WERI-Rb-1 (cell line): ENCODE results near the gene ULK2.

Source experiments
- DNase-seq: peaks from one replicate; pipeline ENCODE4 v3.0.0-alpha.2; 2020
- H3K27ac ChIP-seq: fragments of 250-450 bp; sonication (Bioruptor Pico); 2 replicates; pipeline ENCODE4 v1.5.1; 2020; ENCODE audit warnings: mild to moderate bottlenecking, moderate library complexity
- H3K27me3 ChIP-seq: fragments of 250-450 bp; sonication (Bioruptor Pico); 2 replicates; pipeline ENCODE4 v1.5.1; 2021; ENCODE audit warnings: mild to moderate bottlenecking, low read depth, moderate library complexity; ENCODE audit not compliant: insufficient read depth, severe bottlenecking
- H3K36me3 ChIP-seq: fragments of 250-450 bp; sonication (Bioruptor Pico); 2 replicates; pipeline ENCODE4 v1.5.1; 2020; ENCODE audit warnings: mild to moderate bottlenecking, moderate library complexity
- H3K4me3 ChIP-seq: 2 replicates; pipeline ENCODE4 v1.5.1; 2011; ENCODE audit warnings: low read depth, mild to moderate bottlenecking, control low read depth, low read length
- H3K9me3 ChIP-seq: fragments of 250-450 bp; sonication (Bioruptor Pico); 2 replicates; pipeline ENCODE4 v1.5.1; 2021; ENCODE audit warnings: mild to moderate bottlenecking, moderate library complexity; ENCODE audit not compliant: severe bottlenecking
- TF ChIP-seq, protein P1 (sequence below): IDR thresholded peaks from 2 replicates; pipeline ENCODE4 v1.5.1; 2011; ENCODE audit warnings: low read depth, mild to moderate bottlenecking, control low read depth, inconsistent platforms, low read length

The ULK2 gene

DNA sequence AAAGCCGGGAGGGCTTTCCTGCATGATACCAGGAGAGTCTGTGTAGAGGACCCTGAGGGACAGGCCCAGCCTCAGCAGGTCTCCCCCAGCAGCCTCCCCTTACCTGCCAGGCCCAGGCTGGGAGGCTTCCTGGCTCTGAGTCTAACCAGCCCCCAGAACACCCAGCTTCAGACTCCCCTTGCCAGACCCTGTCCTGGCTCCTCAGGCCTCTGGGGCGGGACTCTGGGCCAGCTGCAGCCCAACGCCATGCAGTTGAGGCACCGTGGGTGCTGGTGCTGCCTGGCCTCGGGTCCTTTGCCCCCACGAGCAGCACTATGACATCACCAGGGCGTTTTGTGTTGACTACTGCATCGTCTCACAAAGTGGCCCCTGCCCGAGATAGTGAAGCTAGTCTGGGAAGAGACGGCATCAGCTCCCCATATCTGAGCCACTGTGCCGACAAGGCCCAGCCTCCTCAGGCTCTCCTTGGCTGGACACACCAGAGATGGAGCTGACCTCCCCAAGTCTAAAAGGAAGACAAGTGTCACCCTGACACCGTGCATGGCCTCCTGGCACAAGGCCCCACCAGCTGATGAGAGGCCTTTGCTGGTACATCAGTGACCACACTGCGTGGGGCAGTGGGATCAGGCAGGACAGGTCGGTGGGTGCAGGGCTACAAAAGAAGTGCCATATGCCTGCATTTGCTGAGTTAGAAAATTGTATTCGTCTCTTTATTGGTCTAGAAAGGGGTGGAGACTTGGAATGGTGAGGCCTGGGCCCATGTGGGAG is 130.2 kb downstream of the ULK2 start:
- DNase-seq: no peak
- no peaks in the 10 kb centered on the region for H3K27me3 ChIP-seq
- H3K9me3 ChIP-seq: no peaks in the 10 kb centered on the region
- no peaks in the 10 kb centered on the region for H3K36me3 ChIP-seq
- TF ChIP-seq, protein P1, sequence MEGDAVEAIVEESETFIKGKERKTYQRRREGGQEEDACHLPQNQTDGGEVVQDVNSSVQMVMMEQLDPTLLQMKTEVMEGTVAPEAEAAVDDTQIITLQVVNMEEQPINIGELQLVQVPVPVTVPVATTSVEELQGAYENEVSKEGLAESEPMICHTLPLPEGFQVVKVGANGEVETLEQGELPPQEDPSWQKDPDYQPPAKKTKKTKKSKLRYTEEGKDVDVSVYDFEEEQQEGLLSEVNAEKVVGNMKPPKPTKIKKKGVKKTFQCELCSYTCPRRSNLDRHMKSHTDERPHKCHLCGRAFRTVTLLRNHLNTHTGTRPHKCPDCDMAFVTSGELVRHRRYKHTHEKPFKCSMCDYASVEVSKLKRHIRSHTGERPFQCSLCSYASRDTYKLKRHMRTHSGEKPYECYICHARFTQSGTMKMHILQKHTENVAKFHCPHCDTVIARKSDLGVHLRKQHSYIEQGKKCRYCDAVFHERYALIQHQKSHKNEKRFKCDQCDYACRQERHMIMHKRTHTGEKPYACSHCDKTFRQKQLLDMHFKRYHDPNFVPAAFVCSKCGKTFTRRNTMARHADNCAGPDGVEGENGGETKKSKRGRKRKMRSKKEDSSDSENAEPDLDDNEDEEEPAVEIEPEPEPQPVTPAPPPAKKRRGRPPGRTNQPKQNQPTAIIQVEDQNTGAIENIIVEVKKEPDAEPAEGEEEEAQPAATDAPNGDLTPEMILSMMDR: no peak
- no peak overlapping the region for H3K4me3 ChIP-seq
- H3K27ac ChIP-seq: no peak overlapping the region

- H3K36me3 ChIP-seq: no peaks in the 10 kb centered on the region
- no peaks in the 10 kb centered on the region for H3K27me3 ChIP-seq
- TF ChIP-seq, protein P1: no peak
- H3K4me3 ChIP-seq: no peak overlapping the region
- no peak for DNase-seq
- H3K27ac ChIP-seq: no peak overlapping the region
- no peaks in the 10 kb centered on the region for H3K9me3 ChIP-seq
Measured at GRCh38 chr17:19736071-19736470, 131.7 kb downstream of the ULK2 start.

GRCh38 chr17:19733953-19734526 is 133.7 kb downstream of the ULK2 start:
- Histone ChIP-seq H3K4me3 (no peak overlapping the region), H3K27me3 (no peaks in the 10 kb centered on the region), H3K9me3 (no peaks in the 10 kb centered on the region), H3K27ac (no peak overlapping the region), H3K36me3 (no peaks in the 10 kb centered on the region)
- DNase-seq: no peak
- TF ChIP-seq, protein P1: no peak

- TF ChIP-seq, protein P1: no peak
- H3K27me3 ChIP-seq: no peaks in the 10 kb centered on the region
- no peak for DNase-seq
- H3K36me3 ChIP-seq: no peaks in the 10 kb centered on the region
- H3K4me3 ChIP-seq: no peak overlapping the region
- no peaks in the 10 kb centered on the region for H3K9me3 ChIP-seq
- H3K27ac ChIP-seq: no peak overlapping the region
Measured at GRCh38 chr17:19731626-19732025, 136.1 kb downstream of the ULK2 start.

DNA sequence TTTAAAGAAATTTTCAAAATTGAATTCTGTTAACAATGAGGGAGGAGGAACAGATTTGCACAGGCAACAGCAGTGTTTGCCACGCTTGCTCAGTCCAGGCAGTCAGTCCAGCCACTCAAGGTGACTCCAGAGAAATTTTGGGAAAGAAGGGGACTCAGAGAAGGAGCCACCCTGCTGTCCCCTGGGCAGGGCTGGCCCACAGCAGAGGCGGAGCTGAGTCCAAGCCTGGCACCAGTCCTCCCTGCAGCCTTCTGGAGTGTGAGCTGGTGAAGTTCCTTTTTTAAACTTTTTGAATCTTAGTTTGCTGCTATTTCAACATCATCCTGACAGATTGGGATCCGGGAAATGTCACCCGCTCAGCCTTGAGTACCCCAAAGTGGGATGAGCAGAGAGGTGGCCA is 136.9 kb downstream of the ULK2 start:
- TF ChIP-seq, protein P1: no peak
- DNase-seq: no peak
- no peaks in the 10 kb centered on the region for H3K9me3 ChIP-seq
- H3K36me3 ChIP-seq: no peaks in the 10 kb centered on the region
- no peak overlapping the region for H3K4me3 ChIP-seq
- no peaks in the 10 kb centered on the region for H3K27me3 ChIP-seq
- H3K27ac ChIP-seq: no peak overlapping the region
